Liver (tissue), 9 donors: Measurements from ENCODE around the gene EEF1A1. TPM values are rescaled to one million over a fixed set of nuclear protein-coding genes. Genes with fewer than 3 reads are reported as not detected.
A peak's percentile ranks its signal among the peaks of the same experiment; 100 is the strongest.
"Not testable (repeated sequence)": the region's sequence is repeated elsewhere in the genome, so short reads cannot be mapped to it uniquely, and the experiment has no call there.

Experiments used
- DNase-seq: peaks from one replicate; pipeline ENCODE4 v3.0.0-alpha.2; 2017; ENCODE audit warnings: low spot score
- H3K27ac ChIP-seq, 2 donors: one replicate each; pipeline ENCODE4 v1.7.0; 2013; ENCODE audit warnings: inconsistent platforms in 2 of 2, low read length in 2 of 2, control low read depth in 1 of 2, low read depth in 1 of 2, mild to moderate bottlenecking in 1 of 2
- H3K27me3 ChIP-seq, 4 donors: one replicate each; pipeline versions ENCODE4 v1.6.1 to v1.7.0; 2013; ENCODE audit warnings: low read length in 3 of 4, inconsistent platforms in 1 of 4, mild to moderate bottlenecking in 1 of 4, moderate library complexity in 1 of 4; ENCODE audit not compliant: control insufficient read depth in 4 of 4, insufficient read depth in 4 of 4
- H3K36me3 ChIP-seq, 4 donors: one replicate each; pipeline versions ENCODE4 v1.6.1 to v1.7.0; 2013; ENCODE audit warnings: low read length in 3 of 4, mild to moderate bottlenecking in 3 of 4, low read depth in 1 of 4, moderate library complexity in 1 of 4; ENCODE audit not compliant: control insufficient read depth in 4 of 4, insufficient read depth in 3 of 4
- H3K4me1 ChIP-seq, 4 donors: one replicate each; pipeline versions ENCODE4 v1.6.1 to v1.7.0; 2013; ENCODE audit warnings: low read length in 3 of 4, mild to moderate bottlenecking in 3 of 4, moderate library complexity in 1 of 4; ENCODE audit not compliant: control insufficient read depth in 4 of 4, insufficient read depth in 4 of 4
- H3K4me3 ChIP-seq, 3 donors: one replicate each; pipeline versions ENCODE4 v1.6.1 to v1.7.0; 2013; ENCODE audit warnings: low read length in 3 of 3, control low read depth in 1 of 3, low read depth in 1 of 3, mild to moderate bottlenecking in 1 of 3
- H3K9ac ChIP-seq, 2 donors: one replicate each; pipeline ENCODE4 v1.7.0; 2013; ENCODE audit warnings: low read length in 2 of 2, mild to moderate bottlenecking in 2 of 2, moderate library complexity in 2 of 2, control low read depth in 1 of 2, low read depth in 1 of 2
- H3K9me3 ChIP-seq, 4 donors: one replicate each; pipeline versions ENCODE4 v1.6.1 to v1.7.0; 2013; ENCODE audit warnings: low read length in 3 of 4; ENCODE audit not compliant: control insufficient read depth in 4 of 4
- EGR1 ChIP-seq, 2 donors: IDR thresholded peaks; 2 replicates each; pipeline ENCODE4 v1.6.1; 2016 to 2018; ENCODE audit warnings: antibody characterized with exemption in 2 of 2, low read depth in 2 of 2
- FOXA1 ChIP-seq: IDR thresholded peaks from 2 replicates; pipeline ENCODE4 v1.6.1; 2016; ENCODE audit warnings: antibody characterized with exemption
- GABPA ChIP-seq, 2 donors: IDR thresholded peaks in 1 of 2; conservative IDR thresholded peaks in 1 of 2; 2 replicates each; pipeline ENCODE4 v1.6.1; 2016; ENCODE audit warnings: antibody characterized with exemption in 2 of 2, mild to moderate bottlenecking in 1 of 2, moderate library complexity in 1 of 2
- HNF4A ChIP-seq, 2 donors: conservative IDR thresholded peaks; 2 replicates each; pipeline ENCODE4 v1.6.1; 2016; ENCODE audit warnings: antibody characterized with exemption in 2 of 2, mild to moderate bottlenecking in 2 of 2
- HNF4G ChIP-seq: IDR thresholded peaks from 2 replicates; pipeline ENCODE4 v1.6.1; 2016; ENCODE audit warnings: antibody characterized with exemption
- JUND ChIP-seq, 2 donors: IDR thresholded peaks; 2 replicates each; pipeline ENCODE4 v1.6.1; 2016; ENCODE audit warnings: antibody characterized with exemption in 2 of 2
- RAD21 ChIP-seq, 2 donors: IDR thresholded peaks; 2 replicates each; pipeline ENCODE4 v1.6.1; 2016; ENCODE audit warnings: antibody characterized with exemption in 2 of 2, mild to moderate bottlenecking in 2 of 2
- RXRA ChIP-seq, 2 donors: IDR thresholded peaks; 2 replicates each; pipeline ENCODE4 v1.6.1; 2017 to 2018; ENCODE audit warnings: antibody characterized with exemption in 2 of 2, mild to moderate bottlenecking in 1 of 2
- SP1 ChIP-seq: IDR thresholded peaks from 2 replicates; pipeline ENCODE4 v1.6.1; 2018; ENCODE audit warnings: antibody characterized with exemption, mild to moderate bottlenecking
- YY1 ChIP-seq: IDR thresholded peaks from 2 replicates; pipeline ENCODE4 v1.6.1; 2016; ENCODE audit warnings: antibody characterized with exemption, mild to moderate bottlenecking
- WGBS: extraction: QIAGEN DNeasy Blood & Tissue Kit; methylation state at CpG from one replicate; pipeline ENCODE4 v1.1.7; 2013; 5-methylcytosine and 5-hydroxymethylcytosine counted together
- polyA plus RNA-seq, 2 donors: library from polyadenylated mRNA; stranded (reverse) in 1 of 2; unstranded in 1 of 2; fragments of 200-250 nt in 1 of 2; fragments of >200 nt in 1 of 2; fragmentation: Nextera tagmentation in 1 of 2; extraction: Ambion mirVana in 1 of 2; gene quantifications; one replicate each; pipeline versions ENCODE4 v1.2.1 to v1.2.3, GENCODE V29; 2013 to 2015
- total RNA-seq, 2 donors: library from RNA; depleted of rRNA; stranded (reverse); fragments of >200 nt; gene quantifications; one replicate each; pipeline ENCODE4 v1.2.3, GENCODE V29; 2014
- TF ChIP-seq, protein P1 (sequence below): fragments of 150-350 bp; IDR thresholded peaks from 2 replicates; pipeline ENCODE4 v1.5.1; 2017; ENCODE audit warnings: improper control_type of control experiment, low read depth, low read length; ENCODE audit not compliant: missing input control
- TF ChIP-seq, protein P2 (sequence below): IDR thresholded peaks from 2 replicates; pipeline ENCODE4 v1.6.1; 2016; ENCODE audit warnings: antibody characterized with exemption
- TF ChIP-seq, protein P3 (sequence below): IDR thresholded peaks from 2 replicates; pipeline ENCODE4 v1.6.1; 2016; ENCODE audit warnings: antibody characterized with exemption
- TF ChIP-seq, protein P4 (sequence below): IDR thresholded peaks from 2 replicates; pipeline ENCODE4 v1.6.1; 2016; ENCODE audit warnings: antibody characterized with exemption
- donor health status: healthy.
- donor health status: healthy.
- donor health status: healthy.
- donor health status: healthy.
- donor health status: healthy.

EEF1A1 gene
- total and polyA plus RNA-seq, 4 donors, result 1,383 to 7,379 (median 3,535) TPM

DNA sequence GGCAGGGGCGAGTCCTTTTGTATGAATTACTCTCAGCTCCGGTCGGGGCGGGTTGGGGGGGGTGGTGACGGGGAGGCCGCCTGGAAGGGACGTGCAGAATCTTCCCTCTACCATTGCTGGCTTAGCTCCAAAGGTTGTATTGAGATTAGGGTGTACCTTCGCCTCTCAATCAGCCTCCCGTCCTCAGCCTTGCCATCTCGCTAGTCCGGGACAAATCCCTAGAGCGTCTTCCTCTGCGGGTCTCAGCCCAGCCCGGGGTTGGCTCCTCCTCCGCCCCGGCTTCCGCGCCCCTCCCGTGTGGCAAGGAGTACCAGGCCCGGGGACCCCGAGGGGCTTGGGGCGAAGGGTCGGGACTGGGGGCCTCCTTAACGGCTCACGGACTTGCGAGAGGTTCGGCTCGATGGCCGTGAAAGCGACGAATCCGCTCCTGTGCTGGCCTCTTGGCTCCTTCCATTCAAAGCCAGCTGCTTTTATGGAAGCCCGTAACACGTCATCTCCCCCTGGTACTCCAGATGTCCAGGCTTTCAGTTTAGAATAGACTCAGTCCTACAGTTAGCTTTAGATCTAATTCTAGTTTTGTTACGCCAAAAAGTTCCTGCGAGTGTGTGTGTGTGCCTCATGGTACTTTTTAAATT lies 636 bp upstream of the EEF1A1 start (continued):
- TF ChIP-seq, protein P1, sequence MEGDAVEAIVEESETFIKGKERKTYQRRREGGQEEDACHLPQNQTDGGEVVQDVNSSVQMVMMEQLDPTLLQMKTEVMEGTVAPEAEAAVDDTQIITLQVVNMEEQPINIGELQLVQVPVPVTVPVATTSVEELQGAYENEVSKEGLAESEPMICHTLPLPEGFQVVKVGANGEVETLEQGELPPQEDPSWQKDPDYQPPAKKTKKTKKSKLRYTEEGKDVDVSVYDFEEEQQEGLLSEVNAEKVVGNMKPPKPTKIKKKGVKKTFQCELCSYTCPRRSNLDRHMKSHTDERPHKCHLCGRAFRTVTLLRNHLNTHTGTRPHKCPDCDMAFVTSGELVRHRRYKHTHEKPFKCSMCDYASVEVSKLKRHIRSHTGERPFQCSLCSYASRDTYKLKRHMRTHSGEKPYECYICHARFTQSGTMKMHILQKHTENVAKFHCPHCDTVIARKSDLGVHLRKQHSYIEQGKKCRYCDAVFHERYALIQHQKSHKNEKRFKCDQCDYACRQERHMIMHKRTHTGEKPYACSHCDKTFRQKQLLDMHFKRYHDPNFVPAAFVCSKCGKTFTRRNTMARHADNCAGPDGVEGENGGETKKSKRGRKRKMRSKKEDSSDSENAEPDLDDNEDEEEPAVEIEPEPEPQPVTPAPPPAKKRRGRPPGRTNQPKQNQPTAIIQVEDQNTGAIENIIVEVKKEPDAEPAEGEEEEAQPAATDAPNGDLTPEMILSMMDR, result no peak
- TF ChIP-seq FOXA1, result no peak

DNA sequence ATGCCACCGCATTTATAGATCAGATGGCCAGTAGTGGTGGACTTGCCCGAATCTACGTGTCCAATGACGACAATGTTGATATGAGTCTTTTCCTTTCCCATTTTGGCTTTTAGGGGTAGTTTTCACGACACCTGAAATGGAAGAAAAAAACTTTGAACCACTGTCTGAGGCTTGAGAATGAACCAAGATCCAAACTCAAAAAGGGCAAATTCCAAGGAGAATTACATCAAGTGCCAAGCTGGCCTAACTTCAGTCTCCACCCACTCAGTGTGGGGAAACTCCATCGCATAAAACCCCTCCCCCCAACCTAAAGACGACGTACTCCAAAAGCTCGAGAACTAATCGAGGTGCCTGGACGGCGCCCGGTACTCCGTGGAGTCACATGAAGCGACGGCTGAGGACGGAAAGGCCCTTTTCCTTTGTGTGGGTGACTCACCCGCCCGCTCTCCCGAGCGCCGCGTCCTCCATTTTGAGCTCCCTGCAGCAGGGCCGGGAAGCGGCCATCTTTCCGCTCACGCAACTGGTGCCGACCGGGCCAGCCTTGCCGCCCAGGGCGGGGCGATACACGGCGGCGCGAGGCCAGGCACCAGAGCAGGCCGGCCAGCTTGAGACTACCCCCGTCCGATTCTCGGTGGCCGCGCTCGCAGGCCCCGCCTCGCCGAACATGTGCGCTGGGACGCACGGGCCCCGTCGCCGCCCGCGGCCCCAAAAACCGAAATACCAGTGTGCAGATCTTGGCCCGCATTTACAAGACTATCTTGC lies 725 bp downstream of the EEF1A1 start:
- Histone ChIP-seq H3K27me3 (no peaks in the 10 kb centered on the region), H3K27ac (peak overlapping the region; percentile 97 to 99), H3K9me3 (no peaks in the 10 kb centered on the region), H3K4me3 (peak overlapping the region; percentile 84 to 95 (median 87)), H3K36me3 (peaks cover 8 to 37% (median 30%) of the 10 kb centered on the region in 4 donors), H3K9ac (peak overlapping the region; percentile 97), H3K4me1 (peaks cover 3 to 50% (median 22%) of the 10 kb centered on the region in 4 donors)
- under 1% methylated on average over 56 of the region's 56 CpGs for WGBS
- DNase-seq, result peak; percentile 76
- TF ChIP-seq, protein P2, sequence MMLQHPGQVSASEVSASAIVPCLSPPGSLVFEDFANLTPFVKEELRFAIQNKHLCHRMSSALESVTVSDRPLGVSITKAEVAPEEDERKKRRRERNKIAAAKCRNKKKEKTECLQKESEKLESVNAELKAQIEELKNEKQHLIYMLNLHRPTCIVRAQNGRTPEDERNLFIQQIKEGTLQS, result no peak
- TF ChIP-seq HNF4G (no peak), EGR1 (IDR thresholded peaks at IDR 0.05; ENCODE audit: low read depth in 2 of 2) (peak; percentile 68 to 70), RAD21 (IDR thresholded peaks at IDR 0.05) (peak in 1 of 2 donors; percentile 13), SP1 (peak; percentile 21), GABPA (IDR thresholded peaks at IDR 0.05 in 1 of 2, conservative IDR thresholded peaks at IDR 0.05 in 1 of 2) (no peak), YY1 (peak; percentile 97), HNF4A (conservative IDR thresholded peaks at IDR 0.05) (peak; percentile 47 to 54), JUND (IDR thresholded peaks at IDR 0.05) (peak; percentile 28 to 72), RXRA (IDR thresholded peaks at IDR 0.05) (peak in 1 of 2 donors; percentile 8)
- TF ChIP-seq, protein P3, sequence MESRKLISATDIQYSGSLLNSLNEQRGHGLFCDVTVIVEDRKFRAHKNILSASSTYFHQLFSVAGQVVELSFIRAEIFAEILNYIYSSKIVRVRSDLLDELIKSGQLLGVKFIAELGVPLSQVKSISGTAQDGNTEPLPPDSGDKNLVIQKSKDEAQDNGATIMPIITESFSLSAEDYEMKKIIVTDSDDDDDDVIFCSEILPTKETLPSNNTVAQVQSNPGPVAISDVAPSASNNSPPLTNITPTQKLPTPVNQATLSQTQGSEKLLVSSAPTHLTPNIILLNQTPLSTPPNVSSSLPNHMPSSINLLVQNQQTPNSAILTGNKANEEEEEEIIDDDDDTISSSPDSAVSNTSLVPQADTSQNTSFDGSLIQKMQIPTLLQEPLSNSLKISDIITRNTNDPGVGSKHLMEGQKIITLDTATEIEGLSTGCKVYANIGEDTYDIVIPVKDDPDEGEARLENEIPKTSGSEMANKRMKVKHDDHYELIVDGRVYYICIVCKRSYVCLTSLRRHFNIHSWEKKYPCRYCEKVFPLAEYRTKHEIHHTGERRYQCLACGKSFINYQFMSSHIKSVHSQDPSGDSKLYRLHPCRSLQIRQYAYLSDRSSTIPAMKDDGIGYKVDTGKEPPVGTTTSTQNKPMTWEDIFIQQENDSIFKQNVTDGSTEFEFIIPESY, result no peak
- TF ChIP-seq, protein P1, result no peak
- TF ChIP-seq, protein P4, sequence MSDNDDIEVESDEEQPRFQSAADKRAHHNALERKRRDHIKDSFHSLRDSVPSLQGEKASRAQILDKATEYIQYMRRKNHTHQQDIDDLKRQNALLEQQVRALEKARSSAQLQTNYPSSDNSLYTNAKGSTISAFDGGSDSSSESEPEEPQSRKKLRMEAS, result no peak

DNA sequence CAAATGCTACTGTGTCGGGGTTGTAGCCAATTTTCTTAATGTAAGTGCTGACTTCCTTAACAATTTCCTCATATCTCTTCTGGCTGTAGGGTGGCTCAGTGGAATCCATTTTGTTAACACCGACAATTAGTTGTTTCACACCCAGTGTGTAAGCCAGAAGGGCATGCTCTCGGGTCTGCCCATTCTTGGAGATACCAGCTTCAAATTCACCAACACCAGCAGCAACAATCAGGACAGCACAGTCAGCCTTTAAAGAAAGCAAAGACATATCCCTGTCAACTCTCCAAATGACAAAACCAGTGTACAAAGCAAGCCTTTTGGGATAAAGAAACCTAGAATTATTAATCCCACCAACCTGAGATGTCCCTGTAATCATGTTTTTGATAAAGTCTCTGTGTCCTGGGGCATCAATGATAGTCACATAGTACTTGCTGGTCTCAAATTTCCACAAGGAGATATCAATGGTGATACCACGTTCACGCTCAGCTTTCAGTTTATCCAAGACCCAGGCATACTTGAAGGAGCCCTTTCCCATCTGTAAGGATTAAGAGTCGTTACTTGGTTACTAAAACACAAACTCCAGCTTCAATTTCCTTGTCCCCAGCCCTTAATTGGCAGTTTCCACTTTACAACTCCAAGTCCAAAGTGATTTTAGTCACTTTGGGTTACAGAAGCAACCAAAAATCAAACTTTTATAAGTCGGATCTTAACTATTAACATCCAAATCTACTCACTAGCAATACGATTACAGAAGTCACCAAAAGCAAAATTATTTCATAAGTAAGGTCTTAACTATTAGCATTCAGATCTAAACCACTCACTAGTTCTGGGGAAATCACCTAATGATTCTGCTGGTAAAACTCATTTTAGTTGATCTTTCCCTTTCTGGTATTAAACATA lies 1.6 kb downstream of the EEF1A1 start:
- H3K9ac ChIP-seq, result peak overlapping the region; percentile 96 to 97
- peak overlapping the region; percentile 97 to 99 for H3K27ac ChIP-seq
- H3K27me3 ChIP-seq, DNase-seq, H3K9me3 ChIP-seq: not testable (repeated sequence)
- 7% methylated on average over 7 of the region's 8 CpGs for WGBS
- H3K4me1 ChIP-seq, result peaks cover 3 to 50% (median 22%) of the 10 kb centered on the region in 4 donors
- peak overlapping the region; percentile 84 to 95 (median 87) for H3K4me3 ChIP-seq
- H3K36me3 ChIP-seq, result peaks cover 8 to 41% (median 32%) of the 10 kb centered on the region in 4 donors
